NCI-H1417 (cell line): ENCODE results near the gene SIGLECL1.

Experiments used
- DNase-seq, 3 experiments: peaks; one replicate each; lab custom pipeline; 2025; lab: John Stamatoyannopoulos, UW

Gene SIGLECL1

GRCh38 chr19:51295382-51296126 is 44.7 kb downstream of the SIGLECL1 start:
- no peak for DNase-seq

DNA sequence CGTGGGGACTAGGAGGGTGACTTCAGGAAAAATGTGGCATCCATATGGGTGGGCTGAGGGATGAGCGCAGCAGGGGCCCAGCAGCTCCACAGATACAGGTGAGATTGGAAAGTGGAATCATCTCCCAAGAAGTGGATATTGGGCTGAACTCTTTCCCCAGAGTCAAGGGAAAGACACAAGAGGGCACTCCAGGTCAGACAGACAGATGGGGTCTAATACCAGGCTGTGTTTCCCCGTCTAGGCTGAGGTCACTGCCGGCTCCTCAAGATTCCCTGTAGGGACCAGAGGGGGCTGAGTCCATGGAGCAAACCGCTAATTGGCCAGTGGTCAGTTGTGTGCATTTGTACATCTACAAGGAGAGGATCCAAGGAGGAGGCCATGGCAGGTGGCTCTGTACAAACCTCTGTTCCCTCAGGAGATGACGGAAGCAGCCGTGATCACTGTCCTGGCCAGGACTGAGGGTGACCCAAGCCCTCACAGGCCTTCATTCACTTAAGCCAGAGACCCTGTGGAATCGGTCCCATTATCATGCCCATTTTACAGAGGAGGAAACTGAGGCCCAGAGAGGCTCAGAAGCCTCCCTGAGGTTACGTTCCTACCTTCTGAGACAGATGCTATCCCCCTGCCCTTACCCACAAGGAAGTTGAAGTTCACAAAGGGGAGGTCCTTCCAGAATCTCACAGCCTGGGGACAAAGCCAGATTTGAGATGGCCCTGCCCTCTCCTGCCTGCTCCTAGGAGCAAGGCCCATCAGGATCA is 45.6 kb downstream of the SIGLECL1 start:
- no peak for DNase-seq

- no peak for DNase-seq
These were observed 46.5 kb downstream of the SIGLECL1 start for GRCh38 chr19:51297406-51297805.

DNA sequence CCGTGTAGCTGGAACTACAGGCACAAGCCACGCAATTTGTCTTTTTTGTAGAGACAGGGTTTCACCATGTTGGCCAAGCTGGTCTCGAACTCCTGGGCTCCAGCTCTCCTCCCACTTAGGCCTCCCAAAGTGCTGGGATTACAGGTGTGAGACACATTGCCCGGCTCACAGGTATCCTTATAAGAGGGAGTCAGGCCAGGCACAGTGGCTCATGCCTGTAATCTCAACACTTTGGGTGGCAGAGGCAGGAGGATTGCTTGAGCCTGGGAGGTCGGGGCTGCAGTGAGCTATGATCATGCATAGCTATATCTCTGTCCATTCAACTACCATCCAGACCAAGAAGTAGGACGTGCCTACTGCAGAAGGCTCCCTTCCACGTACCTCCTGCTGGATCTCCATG is 50.4 kb downstream of the SIGLECL1 start:
- no peak for DNase-seq

- no peak for DNase-seq
These were observed 54.6 kb downstream of the SIGLECL1 start for GRCh38 chr19:51305479-51305878.

GRCh38 chr19:51311351-51312257 is 60.7 kb downstream of the SIGLECL1 start, which contains the start of gene IGLON5:
Gene IGLON5, plus strand, starts transcription at chr19:51311644. Its CDS starts 204 bp downstream, at chr19:51311848.
- no peak for DNase-seq

GRCh38 chr19:51316688-51317087 is 65.8 kb downstream of the SIGLECL1 start:
- no peak for DNase-seq

DNA sequence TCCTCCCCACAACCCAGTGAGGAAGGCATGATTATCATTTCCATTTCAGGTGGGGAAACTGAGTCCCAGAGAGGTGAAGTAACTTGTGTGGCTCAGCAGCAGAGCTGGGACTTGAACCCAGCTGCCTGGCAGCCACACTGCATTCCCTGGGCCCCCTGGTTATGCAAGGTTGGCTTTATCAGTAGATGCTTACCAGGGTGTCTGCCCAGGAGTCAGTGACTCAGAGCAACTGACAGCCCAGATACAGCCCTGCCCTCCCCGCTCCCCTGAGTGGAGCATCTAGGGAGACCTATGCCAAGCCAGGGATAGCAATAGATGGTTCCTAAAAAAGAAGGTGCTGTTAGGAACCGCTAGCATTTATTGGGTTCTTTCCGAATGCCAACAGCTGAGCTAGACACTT is 66.5 kb downstream of the SIGLECL1 start:
- DNase-seq = no peak

- no peak for DNase-seq
These were observed 67.1 kb downstream of the SIGLECL1 start for GRCh38 chr19:51317968-51318367.
